Neural cell (in vitro differentiated cells): ENCODE measurements around the gene CHD6.

Source experiments
- CTCF ChIP-seq: fragments of 450-650 bp; IDR thresholded peaks from 2 replicates; pipeline ENCODE4 v1.5.1; 2014; ENCODE audit warnings: antibody characterized with exemption, mild to moderate bottlenecking, moderate library complexity; ENCODE audit not compliant: poor library complexity, severe bottlenecking
- EZH2 ChIP-seq: fragments of 200-600, 300-800 bp; shearing (Covaris generic), sonication (generic); IDR thresholded peaks from 2 replicates; pipeline ENCODE4 v1.6.1; 2014; ENCODE audit warnings: antibody characterized with exemption, low read length, borderline replicate concordance, mild to moderate bottlenecking; ENCODE audit not compliant: insufficient read depth, poor library complexity, severe bottlenecking
- POLR2AphosphoS5 ChIP-seq: IDR thresholded peaks from 2 replicates; pipeline ENCODE4 v1.6.1; 2012
- RAD21 ChIP-seq: fragments of 450-650 bp; conservative IDR thresholded peaks from 2 replicates; pipeline ENCODE4 v1.6.1; 2014; ENCODE audit warnings: antibody characterized with exemption, mild to moderate bottlenecking, moderate library complexity

- TF ChIP-seq RAD21 (no peak), CTCF (no peak), POLR2AphosphoS5 (no peak), EZH2 (no peak)
Measured at GRCh38 chr20:41499064-41499463, 119.1 kb downstream of the CHD6 start.
